Activated naive CD4-positive, alpha-beta T cell treated with anti-CD3 and anti-CD28 coated beads, Interleukin-2, amount 50 U/mL, for 24 hours (primary cell): ENCODE measurements around the gene RPL41.
A peak's percentile ranks its signal among the peaks of the same experiment; 100 is the strongest.

Experiments
- H3K27ac Mint-ChIP-seq: one replicate; pipeline ENCODE4 v1.8.0; 2021; ENCODE audit warnings: mild to moderate bottlenecking, mixed read lengths
- H3K27me3 Mint-ChIP-seq: one replicate; pipeline ENCODE4 v1.8.0; 2021; ENCODE audit warnings: mixed read lengths
- H3K36me3 Mint-ChIP-seq: one replicate; pipeline ENCODE4 v1.8.0; 2021; ENCODE audit warnings: mixed read lengths
- H3K4me1 Mint-ChIP-seq: one replicate; pipeline ENCODE4 v1.8.0; 2021; ENCODE audit warnings: mixed read lengths
- H3K4me3 Mint-ChIP-seq: one replicate; pipeline ENCODE4 v1.8.0; 2021; ENCODE audit warnings: mild to moderate bottlenecking, mixed read lengths
- H3K9me3 Mint-ChIP-seq: one replicate; pipeline ENCODE4 v1.8.0; 2021; ENCODE audit warnings: mixed read lengths

RPL41 gene

GRCh38 chr12:56087220-56087619, 29.2 kb upstream of the RPL41 start:
- no peaks in the 10 kb centered on the region for H3K27me3 Mint-ChIP-seq
- H3K36me3 Mint-ChIP-seq: no peaks in the 10 kb centered on the region

GRCh38 chr12:56097738-56098137, 18.7 kb upstream of the RPL41 start:
- Mint-ChIP-seq H3K4me1 (peaks cover 26% of the 10 kb centered on the region), H3K36me3 (peaks cover 1% of the 10 kb centered on the region), H3K27ac (no peak overlapping the region), H3K27me3 (no peaks in the 10 kb centered on the region), H3K9me3 (no peaks in the 10 kb centered on the region), H3K4me3 (no peak overlapping the region)

More at GRCh38 chr12:56087220-56087619, 29.2 kb upstream of the RPL41 start:
- no peak overlapping the region for H3K4me3 Mint-ChIP-seq
- no peaks in the 10 kb centered on the region for H3K4me1 Mint-ChIP-seq
- H3K27ac Mint-ChIP-seq: no peak overlapping the region
- no peaks in the 10 kb centered on the region for H3K9me3 Mint-ChIP-seq

- H3K27ac Mint-ChIP-seq: no peak overlapping the region
- no peak overlapping the region for H3K4me3 Mint-ChIP-seq
Observed at GRCh38 chr12:56098592-56098991, 17.8 kb upstream of the RPL41 start.

GRCh38 chr12:56099787-56100186, 16.6 kb upstream of the RPL41 start:
- H3K27ac Mint-ChIP-seq: no peak overlapping the region
- H3K9me3 Mint-ChIP-seq: no peaks in the 10 kb centered on the region
- no peak overlapping the region for H3K4me3 Mint-ChIP-seq

More at GRCh38 chr12:56098592-56098991, 17.8 kb upstream of the RPL41 start:
- H3K36me3 Mint-ChIP-seq: peaks cover 1% of the 10 kb centered on the region
- H3K27me3 Mint-ChIP-seq: no peaks in the 10 kb centered on the region
- H3K9me3 Mint-ChIP-seq: no peaks in the 10 kb centered on the region
- H3K4me1 Mint-ChIP-seq: peaks cover 35% of the 10 kb centered on the region

GRCh38 chr12:56101045-56101444, 15.4 kb upstream of the RPL41 start:
- no peaks in the 10 kb centered on the region for H3K9me3 Mint-ChIP-seq
- H3K27ac Mint-ChIP-seq: peak overlapping the region; percentile 93
- H3K36me3 Mint-ChIP-seq: peaks cover 11% of the 10 kb centered on the region
- no peak overlapping the region for H3K4me3 Mint-ChIP-seq
- peaks cover 45% of the 10 kb centered on the region for H3K4me1 Mint-ChIP-seq
- no peaks in the 10 kb centered on the region for H3K27me3 Mint-ChIP-seq

More at GRCh38 chr12:56099787-56100186, 16.6 kb upstream of the RPL41 start:
- peaks cover 5% of the 10 kb centered on the region for H3K36me3 Mint-ChIP-seq
- H3K4me1 Mint-ChIP-seq: peaks cover 39% of the 10 kb centered on the region
- H3K27me3 Mint-ChIP-seq: no peaks in the 10 kb centered on the region

- peaks cover 58% of the 10 kb centered on the region for H3K4me1 Mint-ChIP-seq
- H3K27ac Mint-ChIP-seq: peak overlapping the region; percentile 73
- H3K36me3 Mint-ChIP-seq: peaks cover 20% of the 10 kb centered on the region
- no peaks in the 10 kb centered on the region for H3K27me3 Mint-ChIP-seq
- H3K4me3 Mint-ChIP-seq: peak overlapping the region; percentile 100
- H3K9me3 Mint-ChIP-seq: no peaks in the 10 kb centered on the region
Observed at GRCh38 chr12:56102683-56103065, 13.8 kb upstream of the RPL41 start.

- Mint-ChIP-seq H3K4me3 (peak overlapping the region; percentile 100), H3K36me3 (peaks cover 21% of the 10 kb centered on the region), H3K27me3 (no peaks in the 10 kb centered on the region), H3K9me3 (no peaks in the 10 kb centered on the region), H3K27ac (peak overlapping the region; percentile 100), H3K4me1 (peaks cover 58% of the 10 kb centered on the region)
Observed at GRCh38 chr12:56103066-56103711, 13.2 kb upstream of the RPL41 start.

GRCh38 chr12:56103823-56104108, 12.7 kb upstream of the RPL41 start:
- H3K27me3 Mint-ChIP-seq: no peaks in the 10 kb centered on the region
- H3K9me3 Mint-ChIP-seq: no peaks in the 10 kb centered on the region
- H3K27ac Mint-ChIP-seq: peak overlapping the region; percentile 100
- peaks cover 58% of the 10 kb centered on the region for H3K4me1 Mint-ChIP-seq
- peaks cover 26% of the 10 kb centered on the region for H3K36me3 Mint-ChIP-seq
- H3K4me3 Mint-ChIP-seq: peak overlapping the region; percentile 100

GRCh38 chr12:56104109-56104814, 12.2 kb upstream of the RPL41 start, which contains the start of gene PA2G4:
Gene PA2G4 (plus strand): TSS chr12:56104559. CDS start chr12:56104738, 179 bp downstream.
- Mint-ChIP-seq H3K9me3 (no peaks in the 10 kb centered on the region), H3K27ac (peak within 1 kb of the TSS; percentile 100), H3K4me1 (peaks cover 58% of the 10 kb centered on the region), H3K4me3 (peak within 1 kb of the TSS; percentile 100), H3K36me3 (peaks cover 26% of the 10 kb centered on the region), H3K27me3 (no peaks in the 10 kb centered on the region)

- Mint-ChIP-seq H3K27me3 (no peaks in the 10 kb centered on the region), H3K36me3 (peaks cover 26% of the 10 kb centered on the region), H3K27ac (peak overlapping the region; percentile 100), H3K4me3 (peak overlapping the region; percentile 100), H3K4me1 (peaks cover 54% of the 10 kb centered on the region), H3K9me3 (no peaks in the 10 kb centered on the region)
Observed at GRCh38 chr12:56104815-56105608, 11.4 kb upstream of the RPL41 start.

- peaks cover 26% of the 10 kb centered on the region for H3K36me3 Mint-ChIP-seq
- peaks cover 52% of the 10 kb centered on the region for H3K4me1 Mint-ChIP-seq
- H3K27ac Mint-ChIP-seq: peak overlapping the region; percentile 100
- no peaks in the 10 kb centered on the region for H3K27me3 Mint-ChIP-seq
- H3K9me3 Mint-ChIP-seq: no peaks in the 10 kb centered on the region
- H3K4me3 Mint-ChIP-seq: peak overlapping the region; percentile 100
Observed at GRCh38 chr12:56105609-56105902, 10.9 kb upstream of the RPL41 start.

- H3K27ac Mint-ChIP-seq: peak overlapping the region; percentile 76
- H3K36me3 Mint-ChIP-seq: peaks cover 33% of the 10 kb centered on the region
- H3K9me3 Mint-ChIP-seq: no peaks in the 10 kb centered on the region
- H3K27me3 Mint-ChIP-seq: no peaks in the 10 kb centered on the region
- peak overlapping the region; percentile 100 for H3K4me3 Mint-ChIP-seq
- peaks cover 37% of the 10 kb centered on the region for H3K4me1 Mint-ChIP-seq
Observed at GRCh38 chr12:56107242-56107641, 9.2 kb upstream of the RPL41 start.

- Mint-ChIP-seq H3K4me3 (no peak overlapping the region), H3K36me3 (peaks cover 29% of the 10 kb centered on the region), H3K27ac (no peak overlapping the region), H3K4me1 (peaks cover 16% of the 10 kb centered on the region), H3K27me3 (no peaks in the 10 kb centered on the region), H3K9me3 (no peaks in the 10 kb centered on the region)
Observed at GRCh38 chr12:56110571-56110970, 5.9 kb upstream of the RPL41 start.

- no peak overlapping the region for H3K4me3 Mint-ChIP-seq
- no peaks in the 10 kb centered on the region for H3K9me3 Mint-ChIP-seq
- H3K27ac Mint-ChIP-seq: peak overlapping the region; percentile 26
- H3K4me1 Mint-ChIP-seq: peaks cover 8% of the 10 kb centered on the region
- no peaks in the 10 kb centered on the region for H3K27me3 Mint-ChIP-seq
- peaks cover 27% of the 10 kb centered on the region for H3K36me3 Mint-ChIP-seq
Observed at GRCh38 chr12:56114084-56114483, 2.3 kb upstream of the RPL41 start.

GRCh38 chr12:56115329-56115728, 1.1 kb upstream of the RPL41 start:
- no peaks in the 10 kb centered on the region for H3K27me3 Mint-ChIP-seq
- H3K4me3 Mint-ChIP-seq: peak overlapping the region; percentile 95
- H3K27ac Mint-ChIP-seq: peak overlapping the region; percentile 95
- no peaks in the 10 kb centered on the region for H3K9me3 Mint-ChIP-seq
- H3K4me1 Mint-ChIP-seq: peaks cover 20% of the 10 kb centered on the region
- peaks cover 27% of the 10 kb centered on the region for H3K36me3 Mint-ChIP-seq
